GM23338 (cell line): ENCODE results near the gene CDH23.

Source experiments
- CREB1 ChIP-seq: fragments of 250-450 bp; sonication (Bioruptor Pico); IDR thresholded peaks from 2 replicates; pipeline ENCODE4 v1.5.0; 2020; ENCODE audit warnings: low read depth, mild to moderate bottlenecking, moderate library complexity
- EZH2 ChIP-seq: fragments of 200-600 bp; sonication (generic); IDR thresholded peaks from one replicate; pipeline ENCODE4 v1.8.0; 2017; ENCODE audit warnings: antibody characterized with exemption, mild to moderate bottlenecking, low read depth; ENCODE audit not compliant: unreplicated experiment
- EZH2phosphoT487 ChIP-seq: fragments of 200-600 bp; sonication (generic); IDR thresholded peaks from one replicate; pipeline ENCODE4 v1.8.1; 2018; ENCODE audit warnings: antibody characterized with exemption; ENCODE audit not compliant: unreplicated experiment
- JUNB ChIP-seq: IDR thresholded peaks from one replicate; pipeline ENCODE4 v1.6.1; 2016; ENCODE audit warnings: antibody characterized with exemption; ENCODE audit not compliant: unreplicated experiment
- NANOG ChIP-seq: IDR thresholded peaks from 2 replicates; pipeline ENCODE4 v1.6.1; 2016; ENCODE audit warnings: antibody characterized with exemption, borderline replicate concordance
- POLR2AphosphoS5 ChIP-seq: IDR thresholded peaks from 2 replicates; pipeline ENCODE4 v1.6.1; 2016; ENCODE audit warnings: antibody characterized with exemption, low read depth
- ZNF114 ChIP-seq: fragments of 250-450 bp; sonication (Bioruptor Pico); IDR thresholded peaks from 2 replicates; pipeline ENCODE4 v1.5.0; 2020; ENCODE audit warnings: mild to moderate bottlenecking, moderate library complexity
- ZNF331 ChIP-seq: fragments of 250-450 bp; sonication (Bioruptor Pico); IDR thresholded peaks from 2 replicates; pipeline ENCODE4 v1.5.0; 2020; ENCODE audit warnings: low read depth, mild to moderate bottlenecking, moderate library complexity
- TF ChIP-seq, protein P1 (sequence below), 2 experiments: fragments of 200-600 bp in 1 of 2; sonication (generic) in 1 of 2; conservative IDR thresholded peaks; 2 replicates each; pipeline versions ENCODE4 v1.5.1 to v1.6.1; 2016 to 2017; ENCODE audit warnings: antibody characterized with exemption in 2 of 2, low read depth in 2 of 2, mild to moderate bottlenecking in 2 of 2, moderate library complexity in 1 of 2
- TF ChIP-seq, protein P2 (sequence below): IDR thresholded peaks from one replicate; pipeline ENCODE4 v1.6.1; 2018; ENCODE audit warnings: antibody characterized with exemption; ENCODE audit not compliant: unreplicated experiment
- TF ChIP-seq, protein P3 (sequence below): IDR thresholded peaks from 2 replicates; pipeline ENCODE4 v1.6.1; 2016; ENCODE audit warnings: antibody characterized with exemption
- TF ChIP-seq, protein P4 (sequence below): fragments of 250-450 bp; sonication (Bioruptor Pico); IDR thresholded peaks from 2 replicates; pipeline ENCODE4 v1.5.0; 2020; ENCODE audit warnings: mild to moderate bottlenecking, moderate library complexity

DNA sequence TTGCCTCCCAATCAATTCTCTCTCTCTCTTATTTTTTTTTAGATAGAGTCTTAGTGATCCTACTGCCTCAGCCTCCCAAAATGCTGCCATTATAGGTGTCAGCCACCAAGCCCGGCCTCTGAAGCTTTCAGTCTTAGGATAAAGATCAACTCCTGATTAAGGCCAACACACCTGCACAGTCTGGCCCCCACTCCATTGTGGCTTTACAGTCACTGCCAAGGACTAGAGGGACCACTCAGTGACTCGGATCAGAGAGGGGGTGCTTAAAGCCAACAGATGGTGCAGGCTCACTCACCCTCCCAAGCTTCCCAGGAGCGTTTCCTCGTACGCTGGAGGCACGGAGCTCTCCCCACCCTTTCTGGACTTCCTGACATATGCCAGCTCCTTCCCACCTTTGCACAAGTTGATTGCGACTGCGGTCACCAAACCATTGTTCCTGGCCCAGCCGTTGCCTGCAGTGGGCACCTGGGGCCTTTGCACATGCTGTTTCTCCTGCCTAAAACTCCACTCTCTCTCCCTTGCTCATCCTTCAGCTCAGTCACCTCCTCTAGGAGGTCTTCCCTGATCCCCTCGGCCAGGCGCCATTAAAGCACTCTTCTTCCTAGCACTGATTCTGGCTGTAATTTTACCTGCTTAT, 1.7 kb upstream of the CDH23 start:
- TF ChIP-seq, protein P1, sequence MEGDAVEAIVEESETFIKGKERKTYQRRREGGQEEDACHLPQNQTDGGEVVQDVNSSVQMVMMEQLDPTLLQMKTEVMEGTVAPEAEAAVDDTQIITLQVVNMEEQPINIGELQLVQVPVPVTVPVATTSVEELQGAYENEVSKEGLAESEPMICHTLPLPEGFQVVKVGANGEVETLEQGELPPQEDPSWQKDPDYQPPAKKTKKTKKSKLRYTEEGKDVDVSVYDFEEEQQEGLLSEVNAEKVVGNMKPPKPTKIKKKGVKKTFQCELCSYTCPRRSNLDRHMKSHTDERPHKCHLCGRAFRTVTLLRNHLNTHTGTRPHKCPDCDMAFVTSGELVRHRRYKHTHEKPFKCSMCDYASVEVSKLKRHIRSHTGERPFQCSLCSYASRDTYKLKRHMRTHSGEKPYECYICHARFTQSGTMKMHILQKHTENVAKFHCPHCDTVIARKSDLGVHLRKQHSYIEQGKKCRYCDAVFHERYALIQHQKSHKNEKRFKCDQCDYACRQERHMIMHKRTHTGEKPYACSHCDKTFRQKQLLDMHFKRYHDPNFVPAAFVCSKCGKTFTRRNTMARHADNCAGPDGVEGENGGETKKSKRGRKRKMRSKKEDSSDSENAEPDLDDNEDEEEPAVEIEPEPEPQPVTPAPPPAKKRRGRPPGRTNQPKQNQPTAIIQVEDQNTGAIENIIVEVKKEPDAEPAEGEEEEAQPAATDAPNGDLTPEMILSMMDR (conservative IDR thresholded peaks at IDR 0.05; ENCODE audit: low read depth in 2 of 2) = no peak
- no peak for TF ChIP-seq EZH2
- TF ChIP-seq POLR2AphosphoS5 = no peak
- TF ChIP-seq ZNF114 (CRISPR knock-in tag) = no peak
- no peak for TF ChIP-seq EZH2phosphoT487
- TF ChIP-seq JUNB = no peak
- TF ChIP-seq, protein P2, sequence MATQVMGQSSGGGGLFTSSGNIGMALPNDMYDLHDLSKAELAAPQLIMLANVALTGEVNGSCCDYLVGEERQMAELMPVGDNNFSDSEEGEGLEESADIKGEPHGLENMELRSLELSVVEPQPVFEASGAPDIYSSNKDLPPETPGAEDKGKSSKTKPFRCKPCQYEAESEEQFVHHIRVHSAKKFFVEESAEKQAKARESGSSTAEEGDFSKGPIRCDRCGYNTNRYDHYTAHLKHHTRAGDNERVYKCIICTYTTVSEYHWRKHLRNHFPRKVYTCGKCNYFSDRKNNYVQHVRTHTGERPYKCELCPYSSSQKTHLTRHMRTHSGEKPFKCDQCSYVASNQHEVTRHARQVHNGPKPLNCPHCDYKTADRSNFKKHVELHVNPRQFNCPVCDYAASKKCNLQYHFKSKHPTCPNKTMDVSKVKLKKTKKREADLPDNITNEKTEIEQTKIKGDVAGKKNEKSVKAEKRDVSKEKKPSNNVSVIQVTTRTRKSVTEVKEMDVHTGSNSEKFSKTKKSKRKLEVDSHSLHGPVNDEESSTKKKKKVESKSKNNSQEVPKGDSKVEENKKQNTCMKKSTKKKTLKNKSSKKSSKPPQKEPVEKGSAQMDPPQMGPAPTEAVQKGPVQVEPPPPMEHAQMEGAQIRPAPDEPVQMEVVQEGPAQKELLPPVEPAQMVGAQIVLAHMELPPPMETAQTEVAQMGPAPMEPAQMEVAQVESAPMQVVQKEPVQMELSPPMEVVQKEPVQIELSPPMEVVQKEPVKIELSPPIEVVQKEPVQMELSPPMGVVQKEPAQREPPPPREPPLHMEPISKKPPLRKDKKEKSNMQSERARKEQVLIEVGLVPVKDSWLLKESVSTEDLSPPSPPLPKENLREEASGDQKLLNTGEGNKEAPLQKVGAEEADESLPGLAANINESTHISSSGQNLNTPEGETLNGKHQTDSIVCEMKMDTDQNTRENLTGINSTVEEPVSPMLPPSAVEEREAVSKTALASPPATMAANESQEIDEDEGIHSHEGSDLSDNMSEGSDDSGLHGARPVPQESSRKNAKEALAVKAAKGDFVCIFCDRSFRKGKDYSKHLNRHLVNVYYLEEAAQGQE = no peak
- no peak for TF ChIP-seq ZNF331 (CRISPR knock-in tag)
- TF ChIP-seq CREB1 (CRISPR knock-in tag) = no peak
- TF ChIP-seq NANOG = no peak
- TF ChIP-seq, protein P3, sequence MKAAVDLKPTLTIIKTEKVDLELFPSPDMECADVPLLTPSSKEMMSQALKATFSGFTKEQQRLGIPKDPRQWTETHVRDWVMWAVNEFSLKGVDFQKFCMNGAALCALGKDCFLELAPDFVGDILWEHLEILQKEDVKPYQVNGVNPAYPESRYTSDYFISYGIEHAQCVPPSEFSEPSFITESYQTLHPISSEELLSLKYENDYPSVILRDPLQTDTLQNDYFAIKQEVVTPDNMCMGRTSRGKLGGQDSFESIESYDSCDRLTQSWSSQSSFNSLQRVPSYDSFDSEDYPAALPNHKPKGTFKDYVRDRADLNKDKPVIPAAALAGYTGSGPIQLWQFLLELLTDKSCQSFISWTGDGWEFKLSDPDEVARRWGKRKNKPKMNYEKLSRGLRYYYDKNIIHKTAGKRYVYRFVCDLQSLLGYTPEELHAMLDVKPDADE = no peak
- TF ChIP-seq, protein P4, sequence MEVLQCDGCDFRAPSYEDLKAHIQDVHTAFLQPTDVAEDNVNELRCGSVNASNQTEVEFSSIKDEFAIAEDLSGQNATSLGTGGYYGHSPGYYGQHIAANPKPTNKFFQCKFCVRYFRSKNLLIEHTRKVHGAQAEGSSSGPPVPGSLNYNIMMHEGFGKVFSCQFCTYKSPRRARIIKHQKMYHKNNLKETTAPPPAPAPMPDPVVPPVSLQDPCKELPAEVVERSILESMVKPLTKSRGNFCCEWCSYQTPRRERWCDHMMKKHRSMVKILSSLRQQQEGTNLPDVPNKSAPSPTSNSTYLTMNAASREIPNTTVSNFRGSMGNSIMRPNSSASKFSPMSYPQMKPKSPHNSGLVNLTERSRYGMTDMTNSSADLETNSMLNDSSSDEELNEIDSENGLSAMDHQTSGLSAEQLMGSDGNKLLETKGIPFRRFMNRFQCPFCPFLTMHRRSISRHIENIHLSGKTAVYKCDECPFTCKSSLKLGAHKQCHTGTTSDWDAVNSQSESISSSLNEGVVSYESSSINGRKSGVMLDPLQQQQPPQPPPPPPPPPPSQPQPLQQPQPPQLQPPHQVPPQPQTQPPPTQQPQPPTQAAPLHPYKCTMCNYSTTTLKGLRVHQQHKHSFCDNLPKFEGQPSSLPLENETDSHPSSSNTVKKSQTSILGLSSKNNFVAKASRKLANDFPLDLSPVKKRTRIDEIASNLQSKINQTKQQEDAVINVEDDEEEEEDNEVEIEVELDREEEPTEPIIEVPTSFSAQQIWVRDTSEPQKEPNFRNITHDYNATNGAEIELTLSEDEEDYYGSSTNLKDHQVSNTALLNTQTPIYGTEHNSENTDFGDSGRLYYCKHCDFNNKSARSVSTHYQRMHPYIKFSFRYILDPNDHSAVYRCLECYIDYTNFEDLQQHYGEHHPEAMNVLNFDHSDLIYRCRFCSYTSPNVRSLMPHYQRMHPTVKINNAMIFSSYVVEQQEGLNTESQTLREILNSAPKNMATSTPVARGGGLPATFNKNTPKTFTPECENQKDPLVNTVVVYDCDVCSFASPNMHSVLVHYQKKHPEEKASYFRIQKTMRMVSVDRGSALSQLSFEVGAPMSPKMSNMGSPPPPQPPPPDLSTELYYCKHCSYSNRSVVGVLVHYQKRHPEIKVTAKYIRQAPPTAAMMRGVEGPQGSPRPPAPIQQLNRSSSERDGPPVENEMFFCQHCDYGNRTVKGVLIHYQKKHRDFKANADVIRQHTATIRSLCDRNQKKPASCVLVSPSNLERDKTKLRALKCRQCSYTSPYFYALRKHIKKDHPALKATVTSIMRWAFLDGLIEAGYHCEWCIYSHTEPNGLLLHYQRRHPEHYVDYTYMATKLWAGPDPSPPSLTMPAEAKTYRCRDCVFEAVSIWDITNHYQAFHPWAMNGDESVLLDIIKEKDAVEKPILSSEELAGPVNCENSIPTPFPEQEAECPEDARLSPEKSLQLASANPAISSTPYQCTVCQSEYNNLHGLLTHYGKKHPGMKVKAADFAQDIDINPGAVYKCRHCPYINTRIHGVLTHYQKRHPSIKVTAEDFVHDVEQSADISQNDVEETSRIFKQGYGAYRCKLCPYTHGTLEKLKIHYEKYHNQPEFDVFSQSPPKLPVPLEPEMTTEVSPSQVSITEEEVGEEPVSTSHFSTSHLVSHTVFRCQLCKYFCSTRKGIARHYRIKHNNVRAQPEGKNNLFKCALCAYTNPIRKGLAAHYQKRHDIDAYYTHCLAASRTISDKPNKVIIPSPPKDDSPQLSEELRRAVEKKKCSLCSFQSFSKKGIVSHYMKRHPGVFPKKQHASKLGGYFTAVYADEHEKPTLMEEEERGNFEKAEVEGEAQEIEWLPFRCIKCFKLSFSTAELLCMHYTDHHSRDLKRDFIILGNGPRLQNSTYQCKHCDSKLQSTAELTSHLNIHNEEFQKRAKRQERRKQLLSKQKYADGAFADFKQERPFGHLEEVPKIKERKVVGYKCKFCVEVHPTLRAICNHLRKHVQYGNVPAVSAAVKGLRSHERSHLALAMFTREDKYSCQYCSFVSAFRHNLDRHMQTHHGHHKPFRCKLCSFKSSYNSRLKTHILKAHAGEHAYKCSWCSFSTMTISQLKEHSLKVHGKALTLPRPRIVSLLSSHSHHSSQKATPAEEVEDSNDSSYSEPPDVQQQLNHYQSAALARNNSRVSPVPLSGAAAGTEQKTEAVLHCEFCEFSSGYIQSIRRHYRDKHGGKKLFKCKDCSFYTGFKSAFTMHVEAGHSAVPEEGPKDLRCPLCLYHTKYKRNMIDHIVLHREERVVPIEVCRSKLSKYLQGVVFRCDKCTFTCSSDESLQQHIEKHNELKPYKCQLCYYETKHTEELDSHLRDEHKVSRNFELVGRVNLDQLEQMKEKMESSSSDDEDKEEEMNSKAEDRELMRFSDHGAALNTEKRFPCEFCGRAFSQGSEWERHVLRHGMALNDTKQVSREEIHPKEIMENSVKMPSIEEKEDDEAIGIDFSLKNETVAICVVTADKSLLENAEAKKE = no peak
